Stimulated activated CD8-positive, alpha-beta memory T cell treated with anti-CD3 and anti-CD28 coated beads, Interleukin-12 subunit alpha, Interleukin-12 subunit beta, amount 100 ng/mL, for 1 hour (primary cell): ENCODE results near the gene IQCC.

Experiments used
- DNase-seq: peaks from one replicate; pipeline ENCODE4 v3.0.0-alpha.2; 2020; ENCODE audit warnings: low read depth

The IQCC gene

GRCh38 chr1:32224285-32224684 lies 18.8 kb downstream of the IQCC start:
- no peak for DNase-seq

GRCh38 chr1:32228771-32229170 lies 23.3 kb downstream of the IQCC start:
- no peak for DNase-seq

- no peak for DNase-seq
These were observed 26.5 kb downstream of the IQCC start for GRCh38 chr1:32231843-32232432.

- no peak for DNase-seq
These were observed 27.3 kb downstream of the IQCC start for GRCh38 chr1:32232558-32233304.

GRCh38 chr1:32234792-32235191 lies 29.3 kb downstream of the IQCC start:
- DNase-seq: no peak

GRCh38 chr1:32239337-32239736 lies 33.9 kb downstream of the IQCC start:
- DNase-seq: no peak

- no peak for DNase-seq
These were observed 34.3 kb downstream of the IQCC start for GRCh38 chr1:32239790-32240139.

- no peak for DNase-seq
These were observed 34.9 kb downstream of the IQCC start for GRCh38 chr1:32240140-32240951.

- DNase-seq: no peak
These were observed 35.7 kb downstream of the IQCC start for GRCh38 chr1:32241001-32241763.

GRCh38 chr1:32242341-32242851 lies 36.9 kb downstream of the IQCC start:
- DNase-seq: no peak

GRCh38 chr1:32246888-32247273 lies 41.4 kb downstream of the IQCC start, which contains the start of gene FAM167B:
FAM167B (plus strand) TSS chr1:32247222; CDS start chr1:32247422, 200 bp downstream.
- DNase-seq: no peak

GRCh38 chr1:32247452-32247851 lies 42.0 kb downstream of the IQCC start:
- no peak for DNase-seq

- DNase-seq: peak; percentile 62
These were observed 42.8 kb downstream of the IQCC start for GRCh38 chr1:32247983-32248889.

GRCh38 chr1:32249831-32250525 lies 44.5 kb downstream of the IQCC start:
- DNase-seq: peak; percentile 69

GRCh38 chr1:32250893-32251716 lies 45.6 kb downstream of the IQCC start, which contains the start of gene LCK:
LCK (plus strand) TSS chr1:32251265; CDS start chr1:32274330, 23,065 bp downstream.
- no peak for DNase-seq

GRCh38 chr1:32255072-32256071 lies 49.9 kb downstream of the IQCC start:
- no peak for DNase-seq

- DNase-seq: no peak
These were observed 51.2 kb downstream of the IQCC start for GRCh38 chr1:32256473-32257226.

GRCh38 chr1:32257227-32257508 lies 51.7 kb downstream of the IQCC start:
- no peak for DNase-seq
